Fibroblast of skin of back (primary cell): ENCODE data around the gene RNLS.
"Not testable (repeated sequence)": the region's sequence is repeated elsewhere in the genome, so short reads cannot be mapped to it uniquely, and the experiment has no call there.

Experiments used
- DNase-seq: peaks from one replicate; pipeline ENCODE4 v3.0.0-alpha.2; 2013

Gene RNLS

GRCh38 chr10:88521791-88522190 is 61.3 kb downstream of the RNLS start:
- DNase-seq: no peak

DNA sequence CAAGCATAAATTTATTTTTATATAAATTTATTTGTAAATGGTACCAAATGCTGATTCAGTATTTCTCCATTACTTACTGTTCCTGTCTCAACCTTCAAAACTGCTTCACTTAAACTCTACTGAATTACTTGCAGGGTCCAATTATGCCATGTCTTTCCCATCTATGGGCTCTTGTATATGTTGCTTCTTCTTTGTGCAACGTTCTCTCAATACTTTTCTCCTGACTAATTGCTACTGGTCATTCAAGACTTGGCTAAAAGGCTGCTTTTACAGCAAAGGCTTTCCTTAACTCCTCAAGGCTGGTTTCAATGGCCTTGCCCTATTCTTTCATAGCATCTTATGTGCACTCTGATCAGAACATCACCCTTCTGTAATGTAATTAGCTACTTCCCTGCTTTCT is 67.9 kb downstream of the RNLS start:
- DNase-seq: no peak

DNA sequence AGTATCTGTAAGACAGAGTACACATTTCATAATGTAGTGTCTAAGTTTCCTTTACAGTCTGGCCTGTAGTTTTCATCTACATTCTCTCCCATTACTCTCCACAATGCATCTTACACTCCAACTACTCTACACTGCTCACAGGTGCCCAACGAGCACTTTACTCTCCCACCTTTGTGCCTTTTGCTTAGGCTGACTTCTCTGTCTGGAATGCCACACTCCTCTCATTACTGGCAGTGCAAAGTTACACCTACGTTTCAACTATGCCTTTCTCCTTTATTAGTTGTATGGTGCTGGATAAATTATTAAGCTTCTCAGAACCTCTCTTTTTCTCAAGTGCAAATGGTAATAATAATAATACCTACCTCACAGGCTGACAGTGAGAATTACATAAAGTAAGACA is 70.5 kb downstream of the RNLS start:
- no peak for DNase-seq

DNA sequence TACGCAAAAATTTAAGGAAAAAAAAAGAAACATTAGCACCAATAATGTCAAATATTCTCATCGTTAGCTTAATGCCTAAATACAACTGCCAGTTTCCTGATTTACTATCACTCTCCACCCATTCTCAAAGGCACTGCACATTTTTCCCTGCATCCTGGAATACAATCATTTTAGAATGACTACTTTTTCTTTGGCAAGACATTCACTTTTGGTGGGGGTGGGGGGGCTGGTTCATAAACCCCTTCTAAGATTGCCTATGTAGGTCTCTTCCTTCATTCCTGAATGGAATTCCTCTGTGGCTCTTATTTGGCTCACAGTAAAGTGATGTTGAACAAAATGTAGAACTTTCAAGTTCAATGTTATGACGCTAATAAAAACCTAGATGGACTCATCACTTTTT is 74.3 kb downstream of the RNLS start:
- no peak for DNase-seq

DNA sequence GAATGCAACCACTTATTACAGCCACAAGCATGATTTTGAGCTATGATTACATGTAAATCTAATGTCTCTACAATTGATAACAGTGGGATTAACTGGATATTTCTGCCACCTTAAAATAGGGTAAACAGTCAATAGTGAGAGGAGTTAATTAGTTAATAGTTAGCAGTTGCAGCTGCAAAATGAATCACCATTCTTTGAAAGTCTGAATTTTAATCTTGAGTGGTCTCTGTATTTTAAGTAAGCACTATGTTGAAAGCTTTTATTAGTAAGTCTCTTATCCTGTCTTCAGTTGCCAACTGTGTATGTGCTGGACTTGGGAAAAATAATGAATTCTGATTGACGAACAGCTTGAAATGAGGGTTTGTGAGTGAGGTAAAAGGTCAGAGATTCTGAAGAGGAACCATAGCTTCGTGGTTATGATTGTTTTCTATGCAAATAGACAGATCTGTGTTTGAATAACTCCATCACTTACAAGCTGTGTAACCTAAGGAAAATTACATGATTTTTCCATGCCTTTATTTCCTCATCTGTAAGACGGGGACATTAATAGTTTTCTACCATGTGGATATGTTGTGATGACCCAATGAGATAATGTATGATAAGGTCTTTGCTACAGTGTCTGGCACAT is 75.2 kb downstream of the RNLS start:
- DNase-seq: no peak

GRCh38 chr10:88507404-88507803 is 75.7 kb downstream of the RNLS start:
- no peak for DNase-seq

DNA sequence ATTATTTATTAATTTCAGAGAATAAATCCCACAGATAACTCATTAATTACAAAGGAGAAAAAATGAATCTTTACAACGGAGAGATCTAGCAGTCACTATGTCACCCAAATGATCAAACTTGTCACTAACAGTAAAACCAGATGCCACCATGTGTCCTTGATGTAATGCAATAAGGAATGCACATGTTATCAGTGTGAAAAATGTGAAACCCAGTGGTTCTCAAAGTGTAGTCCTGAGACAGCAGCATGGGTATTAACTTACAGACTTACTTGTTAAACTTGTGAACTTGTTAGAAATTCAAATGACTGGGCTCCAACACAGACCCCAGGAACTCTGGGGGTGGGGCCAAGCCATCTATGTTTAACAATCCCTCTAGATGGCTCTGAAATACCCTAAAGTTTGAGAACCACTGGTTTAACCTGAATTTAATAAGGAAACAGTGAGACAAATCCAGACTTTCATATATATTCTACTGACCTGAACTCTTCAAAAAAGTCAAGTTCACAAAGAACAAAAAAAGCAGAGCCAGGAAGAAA is 77.4 kb downstream of the RNLS start:
- DNase-seq: no peak

- DNase-seq: no peak
Observed at GRCh38 chr10:88505265-88505664, 77.9 kb downstream of the RNLS start.

- no peak for DNase-seq
Observed at GRCh38 chr10:88500656-88501055, 82.5 kb downstream of the RNLS start.

GRCh38 chr10:88499569-88500470 is 83.3 kb downstream of the RNLS start:
- DNase-seq: peak; percentile 13

- DNase-seq: no peak
Observed at GRCh38 chr10:88497913-88498312, 85.2 kb downstream of the RNLS start.

DNA sequence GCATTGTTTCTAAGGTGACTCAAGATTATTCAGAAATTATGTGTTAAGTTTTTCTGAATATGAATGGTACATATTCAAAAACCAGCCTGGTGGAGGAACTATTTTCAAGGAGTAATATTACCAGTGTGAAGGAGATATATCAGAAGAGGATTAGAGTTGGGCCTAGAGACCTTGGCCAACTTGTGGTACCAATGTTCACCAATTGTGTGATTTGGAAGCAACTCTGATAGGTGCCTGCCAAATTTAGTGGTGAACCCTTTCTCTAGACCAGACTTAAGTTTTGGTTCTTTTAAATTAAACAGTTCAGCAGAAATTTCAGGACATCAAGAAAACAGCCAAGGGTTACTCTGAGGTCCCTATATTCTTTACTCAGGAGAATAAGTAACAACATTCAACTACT is 88.6 kb downstream of the RNLS start:
- DNase-seq: no peak

DNA sequence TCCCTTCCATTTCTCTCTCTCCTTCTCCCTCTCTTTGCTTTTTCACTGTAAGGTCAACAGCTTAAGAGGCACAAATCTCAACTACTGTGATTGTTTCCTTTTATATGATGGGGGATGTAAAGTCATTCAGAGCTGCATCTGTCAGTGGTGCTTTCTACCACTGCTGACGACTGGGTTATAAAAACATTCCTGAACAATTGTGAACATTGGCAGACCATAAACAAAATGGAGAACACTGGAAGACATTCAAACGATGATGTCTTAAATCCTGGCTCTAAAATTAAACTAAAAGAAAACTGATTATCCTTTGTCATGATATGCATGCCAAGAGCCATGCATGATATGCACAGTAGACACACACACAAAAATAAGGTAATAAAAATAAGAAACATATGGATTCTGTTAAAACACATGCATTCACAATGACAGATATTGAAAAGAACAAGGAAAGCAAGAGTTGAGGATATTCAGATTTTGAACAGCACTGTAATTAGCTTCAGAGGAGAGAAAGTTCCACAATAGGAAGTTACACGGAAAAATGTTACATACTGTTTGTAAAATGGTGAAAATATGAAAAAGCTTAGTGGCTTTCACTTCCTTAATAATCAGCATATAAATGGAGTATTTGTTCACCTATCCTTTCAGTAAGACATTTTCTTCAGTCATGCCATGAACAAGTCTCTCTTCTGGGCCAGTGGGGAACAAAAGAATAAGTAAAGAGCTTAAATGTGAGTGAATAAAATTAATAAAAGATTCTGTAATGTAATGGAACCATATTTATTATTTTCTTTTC is 89.2 kb downstream of the RNLS start:
- peak; percentile 72 for DNase-seq

- DNase-seq: no peak
Observed at GRCh38 chr10:88491314-88491713, 91.8 kb downstream of the RNLS start.

DNA sequence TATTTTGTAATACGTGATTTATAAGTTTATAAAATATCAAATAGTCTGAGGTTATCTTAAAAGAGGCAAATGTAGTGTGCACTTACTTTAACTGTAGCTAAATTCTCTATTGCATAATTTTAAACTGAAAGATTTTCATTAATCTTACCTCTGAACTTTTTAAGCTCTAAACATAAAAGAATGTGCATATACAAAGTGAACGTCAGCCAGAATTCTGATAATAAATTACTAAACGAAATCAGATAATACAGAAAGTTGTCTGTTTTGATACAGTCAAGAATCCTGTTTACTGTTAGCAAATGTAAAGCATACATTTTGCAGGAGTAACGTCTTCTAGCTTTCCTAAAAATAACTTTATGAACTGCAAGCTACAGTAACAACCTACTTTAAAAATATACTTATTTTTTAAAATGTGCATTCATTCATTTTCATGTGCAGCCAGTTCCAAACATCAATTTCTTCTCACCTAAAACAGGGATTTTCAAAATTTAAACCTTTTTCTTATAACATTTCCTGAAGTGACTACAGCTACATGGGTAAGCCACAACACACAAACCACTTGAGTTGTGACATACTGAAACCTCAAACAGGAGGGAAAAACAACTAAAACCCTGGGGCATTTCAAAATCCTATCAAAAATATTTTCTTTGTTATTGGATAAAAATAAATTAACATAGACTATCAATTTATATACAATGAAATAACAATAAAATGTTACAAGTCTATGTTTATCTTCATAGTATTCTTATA is 92.7 kb downstream of the RNLS start:
- DNase-seq: no peak

DNA sequence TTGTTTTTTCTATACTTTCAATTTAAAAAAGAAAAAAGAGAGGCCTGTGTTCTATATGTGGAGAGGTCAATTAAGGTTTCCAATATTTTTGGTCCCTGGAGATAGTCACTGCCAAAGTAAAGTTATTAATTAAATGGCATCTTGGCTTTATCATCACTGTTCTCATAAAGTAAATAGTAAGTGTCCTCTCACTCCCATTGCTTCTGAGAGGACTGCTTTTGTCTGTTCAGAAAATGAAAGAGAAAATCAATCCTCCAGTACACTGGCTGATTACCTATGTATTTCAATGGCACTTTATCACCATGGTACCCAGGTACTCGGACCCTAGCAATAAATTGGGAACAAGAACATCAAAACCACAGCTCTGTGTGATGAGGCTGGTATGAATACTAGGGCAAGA is 94.0 kb downstream of the RNLS start:
- no peak for DNase-seq

DNA sequence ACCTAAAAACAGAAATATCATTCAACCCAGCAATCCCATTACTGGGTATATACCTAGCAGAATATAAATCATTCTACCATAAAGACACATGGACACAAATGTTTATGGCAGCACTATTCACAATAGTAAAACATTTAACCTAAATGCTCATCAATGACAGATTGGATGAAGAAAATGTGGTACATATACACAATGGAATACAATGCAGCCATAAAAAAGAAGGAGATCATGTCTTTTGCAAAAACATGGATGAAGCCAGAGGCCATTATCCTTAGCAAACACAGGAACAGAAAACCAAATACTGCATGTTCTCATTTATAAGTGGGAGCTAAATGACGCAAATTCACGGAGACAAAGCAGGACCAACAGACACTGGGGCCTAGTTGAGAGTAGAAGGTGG is 96.3 kb downstream of the RNLS start:
- DNase-seq: not testable (repeated sequence)

DNA sequence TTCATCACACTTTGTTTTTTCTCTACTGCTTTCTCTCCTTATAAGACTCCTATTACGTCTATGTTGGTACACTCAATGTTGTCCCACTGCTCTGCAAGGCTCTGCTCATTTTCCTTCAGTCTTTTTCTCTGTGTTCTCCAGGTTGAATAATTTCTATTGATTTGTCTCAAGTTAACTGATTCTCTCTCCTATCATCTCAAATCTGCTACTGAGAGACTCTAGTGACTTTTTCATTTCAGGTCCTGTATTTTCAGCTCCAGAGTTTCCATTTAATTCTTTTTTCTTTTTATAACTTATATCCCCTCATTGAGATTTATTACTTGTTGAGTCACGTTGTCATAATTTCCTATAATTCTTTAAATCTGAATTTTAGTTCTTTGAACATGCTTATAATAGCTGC is 100.9 kb downstream of the RNLS start:
- DNase-seq: no peak

DNA sequence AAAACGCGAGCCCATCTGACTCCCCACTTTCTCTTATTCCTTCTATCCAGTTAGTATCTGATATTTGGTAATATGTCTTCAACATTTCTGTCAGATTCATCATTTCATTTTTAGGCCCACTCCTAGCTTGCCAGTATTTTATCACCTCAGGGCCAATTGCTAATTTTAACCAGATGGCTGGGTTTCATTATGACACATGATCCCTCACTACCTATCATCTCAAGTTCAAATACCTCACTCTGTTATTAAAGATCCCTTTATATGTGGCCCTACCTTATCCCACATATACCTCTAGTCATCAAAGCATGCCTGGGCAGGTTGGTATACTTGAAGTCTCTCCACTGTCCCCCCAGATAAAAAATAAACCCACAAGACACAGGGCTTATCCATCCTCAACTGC is 104.9 kb downstream of the RNLS start:
- DNase-seq: no peak

- DNase-seq: no peak
Observed at GRCh38 chr10:88477343-88478085, 105.6 kb downstream of the RNLS start.
